Measurements from ENCODE around the gene TANGO6. TPM values are rescaled to one million over a fixed set of nuclear protein-coding genes. Genes with fewer than 3 reads are reported as not detected.
A peak's percentile ranks its signal among the peaks of the same experiment; 100 is the strongest.

Gene TANGO6
- total and polyA plus RNA-seq, 2 of the 8 experiments (the other 6 are each of a cell fraction or from before 2014, with no cell fraction given) = 5.0 to 19.5 TPM

- Histone ChIP-seq H2BK20ac (ENCODE audit: low read length) (no peak overlapping the region), H3K23ac (ENCODE audit: insufficient read length) (no peak overlapping the region), H4K91ac (replicated peaks; ENCODE audit: insufficient read length, low read length) (no peak overlapping the region), H3K27me3 (replicated peaks in 1 of 4; ENCODE audit: control insufficient read depth in 3 of 4, extremely low read depth in 1 of 4, insufficient read depth in 3 of 4, low read length in 3 of 4) (no peaks in the 10 kb centered on the region; a peak in 1 of 7 replicates), H3K79me1 (ENCODE audit: low read depth, low read length) (no peaks in the 10 kb centered on the region), H3K79me2 (ENCODE audit: control insufficient read depth in 1 of 2, insufficient read depth in 2 of 2, low read length in 2 of 2) (no peaks in the 10 kb centered on the region), H3K4ac (replicated peaks; ENCODE audit: insufficient read length, low read depth, low read length) (no peak overlapping the region), H3K36me3 (ENCODE audit: control insufficient read depth in 2 of 4, insufficient read depth in 4 of 4, low read length in 3 of 4) (no peaks in the 10 kb centered on the region; a peak in 1 of 8 replicates), H2AK5ac (ENCODE audit: low read depth, low read length) (no peak overlapping the region), H2AFZ (ENCODE audit: low read length) (no peak overlapping the region), H3K4me3 (ENCODE audit: extremely low read depth in 1 of 4, insufficient read depth in 2 of 4, low read depth in 3 of 4, low read length in 4 of 4) (no peak overlapping the region; a peak in 1 of 8 replicates), H3K23me2 (ENCODE audit: low read depth, low read length) (no peaks in the 10 kb centered on the region), H2BK15ac (ENCODE audit: low read length) (no peak overlapping the region), H3K18ac (ENCODE audit: extremely low read depth, low read length) (no peak overlapping the region), H3K4me1 (replicated peaks in 1 of 4; ENCODE audit: control insufficient read depth in 3 of 4, insufficient read depth in 4 of 4, low read length in 3 of 4) (peaks cover 0 to 8% (median 4%) of the 10 kb centered on the region in 4 experiments; a peak in 4 of 7 replicates), H4K8ac (ENCODE audit: extremely low read depth, insufficient read depth, low read length) (no peak overlapping the region), H3K9ac (replicated peaks in 1 of 4; ENCODE audit: extremely low read depth in 1 of 4, low read depth in 3 of 4, low read length in 3 of 4) (no peak overlapping the region), H3K14ac (ENCODE audit: insufficient read length) (no peak overlapping the region), H2BK120ac (replicated peaks; ENCODE audit: low read depth, low read length) (no peak overlapping the region), H2BK5ac (ENCODE audit: low read depth, low read length) (no peak overlapping the region), H3K56ac (replicated peaks; ENCODE audit: insufficient read length, low read depth, low read length) (no peak overlapping the region), H3K9me3 (ENCODE audit: insufficient read depth in 2 of 2, low read depth in 1 of 2, low read length in 1 of 2) (no peaks in the 10 kb centered on the region), H4K20me1 (replicated peaks in 1 of 2; ENCODE audit: control insufficient read depth in 1 of 2, insufficient read depth in 2 of 2, low read length in 2 of 2) (no peaks in the 10 kb centered on the region), H3K27ac (ENCODE audit: low read depth, low read length) (no peak overlapping the region), H4K5ac (ENCODE audit: insufficient read length, low read depth, low read length) (no peak overlapping the region), H3K4me2 (ENCODE audit: insufficient read depth in 1 of 2, low read depth in 2 of 2, low read length in 2 of 2) (peak overlapping the region in 1 of 2 experiments; percentile 31; a peak in 1 of 4 replicates), H2BK12ac (ENCODE audit: low read depth, low read length) (no peak overlapping the region)
- TF ChIP-seq EGR1 (IDR thresholded peaks at IDR 0.05; ENCODE audit: borderline replicate concordance, low read depth, low read length) (no peak), MAX (IDR thresholded peaks at IDR 0.05) (no peak), ASH2L (IDR thresholded peaks at IDR 0.05; ENCODE audit: low read length) (no peak), RXRA (IDR thresholded peaks at IDR 0.05; ENCODE audit: insufficient read depth, low read depth, low read length) (no peak), BACH1 (IDR thresholded peaks at IDR 0.05; ENCODE audit: low read length) (no peak), RFX5 (IDR thresholded peaks at IDR 0.05; ENCODE audit: borderline replicate concordance, low read depth, low read length) (no peak), SIRT6 (IDR thresholded peaks at IDR 0.05; ENCODE audit: low read length) (no peak), CTCF (IDR thresholded peaks at IDR 0.05; ENCODE audit: control extremely low read depth in 1 of 3, insufficient read depth in 1 of 3, low read depth in 1 of 3, low read length in 3 of 3) (no peak), FOSL1 (IDR thresholded peaks at IDR 0.05; ENCODE audit: insufficient read depth, low read depth, low read length) (no peak), SUZ12 (IDR thresholded peaks at IDR 0.05; ENCODE audit: low read length) (no peak), CREB1 (IDR thresholded peaks at IDR 0.05) (no peak), JUND (IDR thresholded peaks at IDR 0.05; ENCODE audit: low read length) (no peak), CBX8 (IDR thresholded peaks at IDR 0.05; ENCODE audit: borderline replicate concordance, low read depth, low read length) (no peak)
- POLR2A ChIA-PET (ENCODE audit: partially characterized antibody) = no interaction called here
- WGBS, 2 experiments (ENCODE audit: extremely low coverage in 1 of 2, insufficient coverage in 1 of 2, insufficient read length in 1 of 2, insufficient replicate concordance in 2 of 2, low coverage in 1 of 2, low lambda C conversion rate in 2 of 2, missing lambda C conversion rate in 1 of 2) = 86% methylated on average over 5 of the region's 5 CpGs; no CpG with 5 or more reads in 1 of the 2 experiments
- CTCF ChIA-PET (ENCODE audit: partially characterized antibody) = interaction anchor here (0.6 to 3.0 kb wide), 7 partner anchors 11 to 162 kb away, joined by 3 to 16 read pairs (median 4); no protein-coding TSS in a partner anchor
- FAIRE-seq (no peak), DNase-seq (ENCODE audit: low read depth in 1 of 2, low spot score in 2 of 2) (no peak)
These were observed 117.6 kb downstream of the TANGO6 start for GRCh38 chr16:68960910-68961309.
